Tibial nerve (tissue), 4 donors: ENCODE data around the gene KCTD5. TPM values are rescaled to one million over a fixed set of nuclear protein-coding genes. Genes with fewer than 3 reads are reported as not detected.
A peak's percentile ranks its signal among the peaks of the same experiment; 100 is the strongest.
"Not testable (repeated sequence)": the region's sequence is repeated elsewhere in the genome, so short reads cannot be mapped to it uniquely, and the experiment has no call there.

ENCODE experiments used
- DNase-seq, 2 donors: peaks; one replicate each; pipeline ENCODE4 v3.0.0-alpha.2; 2019; ENCODE audit warnings: low spot score in 2 of 2
- H3K27ac ChIP-seq, 4 donors: fragments of 200-600 bp; sonication (generic) in 3 of 4; one replicate each; pipeline ENCODE4 v1.5.1; 2017 to 2019; ENCODE audit warnings: mild to moderate bottlenecking in 1 of 4
- H3K27me3 ChIP-seq, 2 donors: fragments of 200-600 bp; sonication (generic) in 1 of 2; one replicate each; pipeline versions ENCODE4 v1.5.1 to v1.6.0; 2017 to 2019
- H3K36me3 ChIP-seq, 3 donors: fragments of 200-600 bp; sonication (generic); one replicate each; pipeline ENCODE4 v1.5.1; 2018 to 2019
- H3K4me1 ChIP-seq, 4 donors: fragments of 200-600 bp; sonication (generic) in 3 of 4; one replicate each; pipeline ENCODE4 v1.5.1; 2017 to 2019
- H3K4me3 ChIP-seq, 4 donors: fragments of 200-600 bp; sonication (generic) in 3 of 4; one replicate each; pipeline ENCODE4 v1.5.1; 2017 to 2019; ENCODE audit warnings: mild to moderate bottlenecking in 1 of 4, moderate library complexity in 1 of 4
- H3K9me3 ChIP-seq, 4 donors: fragments of 200-600 bp; sonication (generic) in 3 of 4; one replicate each; pipeline ENCODE4 v1.5.1; 2017 to 2019
- EP300 ChIP-seq, 2 donors: sonication (generic); formaldehyde crosslinking; IDR thresholded peaks; one replicate each; pipeline ENCODE4 v1.6.1; 2017; ENCODE audit warnings: antibody characterized with exemption in 2 of 2, mild to moderate bottlenecking in 1 of 2
- POLR2A ChIP-seq, 2 donors: fragments of 450-650 bp; IDR thresholded peaks; one replicate each; pipeline ENCODE4 v1.6.1; 2017; ENCODE audit warnings: antibody characterized with exemption in 2 of 2, mild to moderate bottlenecking in 2 of 2, moderate library complexity in 2 of 2
- WGBS, 2 donors: methylation state at CpG; one replicate each; pipeline ENCODE4 v1.1.5; 2018; 5-methylcytosine and 5-hydroxymethylcytosine counted together
- total RNA-seq, 4 donors: library from RNA; depleted of rRNA; stranded (reverse); fragments of >200 nt; gene quantifications; one replicate each; pipeline ENCODE4 v1.1.0, GENCODE V29; 2016
- TF ChIP-seq, protein P1 (sequence below), 5 experiments: fragments of 200-600 bp in 3 of 5; fragments of 450-650 bp in 2 of 5; sonication (generic) in 3 of 5; IDR thresholded peaks; one replicate each; pipeline ENCODE4 v1.5.1; 2016 to 2019; ENCODE audit warnings: antibody characterized with exemption in 5 of 5, mild to moderate bottlenecking in 3 of 5, moderate library complexity in 2 of 5

KCTD5 gene
- total RNA-seq, 4 donors from 2014 or later: 17.8 to 24.3 (median 21.2) TPM

DNA sequence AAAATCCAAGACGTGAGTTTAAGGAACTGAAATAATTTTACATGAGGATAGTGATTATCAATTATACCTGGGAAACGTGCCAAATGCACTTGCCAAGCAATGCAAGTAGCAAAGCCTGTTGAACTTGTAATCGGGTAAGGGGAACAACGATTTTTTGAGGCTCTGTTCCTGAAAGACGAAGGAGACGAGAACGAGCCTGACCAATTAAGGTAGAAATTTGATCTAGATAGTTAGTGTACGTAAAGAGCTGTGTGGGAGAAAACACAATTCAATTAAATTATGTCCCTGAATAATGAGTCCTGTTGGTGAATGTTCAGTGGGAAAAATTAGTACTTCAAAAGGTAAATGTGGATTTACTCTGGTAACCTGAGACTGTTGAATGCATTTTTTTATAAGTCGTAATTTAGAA is 17.7 kb upstream of the KCTD5 start:
- TF ChIP-seq POLR2A (IDR thresholded peaks at IDR 0.05): no peak
- TF ChIP-seq, protein P1, sequence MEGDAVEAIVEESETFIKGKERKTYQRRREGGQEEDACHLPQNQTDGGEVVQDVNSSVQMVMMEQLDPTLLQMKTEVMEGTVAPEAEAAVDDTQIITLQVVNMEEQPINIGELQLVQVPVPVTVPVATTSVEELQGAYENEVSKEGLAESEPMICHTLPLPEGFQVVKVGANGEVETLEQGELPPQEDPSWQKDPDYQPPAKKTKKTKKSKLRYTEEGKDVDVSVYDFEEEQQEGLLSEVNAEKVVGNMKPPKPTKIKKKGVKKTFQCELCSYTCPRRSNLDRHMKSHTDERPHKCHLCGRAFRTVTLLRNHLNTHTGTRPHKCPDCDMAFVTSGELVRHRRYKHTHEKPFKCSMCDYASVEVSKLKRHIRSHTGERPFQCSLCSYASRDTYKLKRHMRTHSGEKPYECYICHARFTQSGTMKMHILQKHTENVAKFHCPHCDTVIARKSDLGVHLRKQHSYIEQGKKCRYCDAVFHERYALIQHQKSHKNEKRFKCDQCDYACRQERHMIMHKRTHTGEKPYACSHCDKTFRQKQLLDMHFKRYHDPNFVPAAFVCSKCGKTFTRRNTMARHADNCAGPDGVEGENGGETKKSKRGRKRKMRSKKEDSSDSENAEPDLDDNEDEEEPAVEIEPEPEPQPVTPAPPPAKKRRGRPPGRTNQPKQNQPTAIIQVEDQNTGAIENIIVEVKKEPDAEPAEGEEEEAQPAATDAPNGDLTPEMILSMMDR (IDR thresholded peaks at IDR 0.05): no peak
- no peak for TF ChIP-seq EP300 (IDR thresholded peaks at IDR 0.05)
- WGBS, 2 donors: 64% methylated on average over 9 of the region's 9 CpGs
- Histone ChIP-seq H3K4me3 (no peak overlapping the region), H3K27me3 (no peaks in the 10 kb centered on the region), H3K27ac (no peak overlapping the region), H3K4me1 (peaks cover 0 to 4% (median 0%) of the 10 kb centered on the region in 4 donors), H3K9me3 (no peaks in the 10 kb centered on the region), H3K36me3 (peaks cover 0 to 16% (median 0%) of the 10 kb centered on the region in 3 donors)
- no peak for DNase-seq

DNA sequence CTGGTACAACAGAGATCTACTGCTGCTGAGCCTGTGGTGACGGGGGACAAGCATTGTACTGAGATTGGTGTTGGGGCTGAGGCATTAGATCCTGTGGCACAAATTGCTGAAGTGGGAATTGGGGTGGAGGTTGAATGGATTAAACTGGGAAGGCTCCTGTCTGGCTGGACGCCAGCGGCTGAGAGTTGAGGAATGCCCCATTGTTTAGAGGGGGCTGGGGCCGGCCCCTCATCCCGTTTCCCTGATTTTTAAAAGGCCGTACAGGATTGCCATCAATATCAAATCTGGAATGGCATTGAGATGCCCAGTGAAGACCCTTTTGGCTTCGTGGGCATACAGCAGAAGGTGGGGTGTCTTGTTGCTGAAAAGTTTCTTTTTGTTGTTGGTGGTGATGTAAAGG is 15.7 kb upstream of the KCTD5 start:
- WGBS, 2 donors: 69% methylated on average over 7 of the region's 7 CpGs
- H3K9me3 ChIP-seq, H3K27ac ChIP-seq, H3K27me3 ChIP-seq, DNase-seq, H3K4me3 ChIP-seq: not testable (repeated sequence)
- H3K4me1 ChIP-seq: peaks cover 0 to 16% (median 4%) of the 10 kb centered on the region in 4 donors
- H3K36me3 ChIP-seq: peaks cover 0 to 16% (median 0%) of the 10 kb centered on the region in 3 donors

DNA sequence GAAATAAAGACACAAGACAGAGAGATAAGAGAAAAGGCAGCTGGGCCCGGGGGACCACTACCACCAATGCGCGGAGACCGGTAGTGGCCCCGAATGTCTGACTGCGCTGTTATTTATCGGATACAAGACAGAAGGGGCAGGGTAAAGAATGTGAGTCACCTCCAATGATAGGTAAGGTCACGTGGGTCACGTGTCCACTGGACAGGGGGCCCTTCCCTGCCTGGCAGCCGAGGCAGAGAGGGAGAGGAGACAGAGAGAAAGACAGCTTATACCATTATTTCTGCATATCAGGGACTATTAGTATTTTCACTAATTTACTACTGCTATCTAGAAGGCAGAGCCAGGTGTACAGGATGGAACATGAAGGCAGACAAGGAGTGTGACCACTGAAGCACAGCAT is 12.7 kb upstream of the KCTD5 start:
- H3K9me3 ChIP-seq, H3K4me3 ChIP-seq, DNase-seq, H3K27me3 ChIP-seq: not testable (repeated sequence)
- H3K4me1 ChIP-seq: peaks cover 0 to 34% (median 10%) of the 10 kb centered on the region in 4 donors
- peaks cover 0 to 16% (median 0%) of the 10 kb centered on the region in 3 donors for H3K36me3 ChIP-seq
- WGBS, 2 donors: 80 to 86% methylated on average over 10 of the region's 10 CpGs
- H3K27ac ChIP-seq: peak overlapping the region in 2 of 4 donors; percentile 15 to 40

DNA sequence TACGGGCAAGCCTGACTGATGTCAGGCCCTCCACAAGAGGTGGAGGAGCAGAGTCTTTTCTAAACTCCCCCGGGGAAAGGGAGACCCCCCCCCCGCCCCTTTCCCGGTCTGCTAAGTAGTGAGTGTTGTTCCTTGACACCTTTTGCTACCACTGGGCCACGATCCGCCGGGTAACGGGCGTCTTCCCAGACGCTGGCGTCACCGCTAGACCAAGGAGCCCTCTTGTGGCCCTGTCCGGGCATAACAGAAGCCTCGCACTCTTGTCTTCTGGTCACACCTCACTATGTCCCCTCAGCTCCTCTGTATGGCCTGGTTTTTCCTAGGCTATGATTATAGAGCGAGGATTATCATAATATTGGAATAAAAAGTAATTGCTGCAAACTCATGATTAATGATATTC is 12.3 kb upstream of the KCTD5 start:
- peaks cover 0 to 16% (median 0%) of the 10 kb centered on the region in 3 donors for H3K36me3 ChIP-seq
- not testable (repeated sequence) for H3K4me3 ChIP-seq, H3K9me3 ChIP-seq, H3K27me3 ChIP-seq
- peak overlapping the region in 2 of 4 donors; percentile 15 to 40 for H3K27ac ChIP-seq
- peak; percentile 40 to 76 for DNase-seq
- TF ChIP-seq, protein P1 (IDR thresholded peaks at IDR 0.05): peak; percentile 44 to 64 (median 60)
- WGBS, 2 donors: 9 to 11% methylated on average over 15 of the region's 15 CpGs
- peaks cover 0 to 34% (median 10%) of the 10 kb centered on the region in 4 donors for H3K4me1 ChIP-seq

DNA sequence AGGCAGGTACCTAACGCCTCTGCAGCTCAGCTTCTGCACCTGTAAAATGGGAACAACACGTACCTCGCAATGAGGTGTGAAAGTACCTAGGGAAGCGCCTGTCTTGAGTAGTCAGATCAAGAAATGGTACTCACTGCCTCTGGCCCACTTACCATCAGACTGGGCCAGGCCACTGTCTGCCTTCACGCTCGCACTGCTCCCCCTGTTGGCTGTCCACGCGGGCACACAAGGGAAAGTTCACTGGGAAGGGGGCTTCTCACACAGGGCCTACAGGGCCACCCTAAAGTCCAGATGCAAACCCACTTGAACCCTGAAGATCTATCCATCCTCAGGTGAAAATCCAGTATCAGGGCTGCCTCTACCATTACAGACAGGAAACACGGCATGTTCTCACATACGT is 11.1 kb upstream of the KCTD5 start:
- 70 to 88% methylated on average over 6 to 10 of the region's 10 CpGs for WGBS, 2 donors
- DNase-seq, H3K9me3 ChIP-seq, H3K27me3 ChIP-seq, H3K27ac ChIP-seq, H3K4me3 ChIP-seq: not testable (repeated sequence)
- TF ChIP-seq, protein P1 (IDR thresholded peaks at IDR 0.05): peak in 1 of 5 experiments; percentile 3
- H3K36me3 ChIP-seq: peaks cover 0 to 16% (median 0%) of the 10 kb centered on the region in 3 donors
- peaks cover 0 to 34% (median 10%) of the 10 kb centered on the region in 4 donors for H3K4me1 ChIP-seq

DNA sequence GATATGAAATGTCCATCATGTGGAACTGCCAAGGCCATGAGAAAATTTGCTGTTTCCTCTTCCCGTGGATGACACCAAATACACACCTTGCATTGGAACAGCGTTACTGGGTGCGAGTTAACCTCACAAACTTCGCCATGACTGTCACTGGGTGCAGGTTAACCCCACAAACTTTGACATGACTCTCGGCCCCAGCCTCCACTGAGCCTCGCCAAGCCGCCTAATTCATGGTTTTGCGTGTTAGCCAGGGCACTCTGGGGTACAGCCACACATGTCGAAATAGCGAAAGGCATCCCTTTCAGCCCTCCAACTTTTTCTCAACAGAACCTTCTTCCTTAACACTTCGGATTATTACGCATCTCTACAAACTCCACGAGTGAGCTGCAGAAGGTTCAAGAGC is 10.6 kb upstream of the KCTD5 start:
- H3K27me3 ChIP-seq: no peaks in the 10 kb centered on the region
- peaks cover 0 to 16% (median 0%) of the 10 kb centered on the region in 3 donors for H3K36me3 ChIP-seq
- no peak for TF ChIP-seq POLR2A (IDR thresholded peaks at IDR 0.05)
- TF ChIP-seq EP300 (IDR thresholded peaks at IDR 0.05): no peak
- TF ChIP-seq, protein P1 (IDR thresholded peaks at IDR 0.05): no peak
- no peaks in the 10 kb centered on the region for H3K9me3 ChIP-seq
- DNase-seq: no peak
- WGBS, 2 donors: 88 to 93% methylated on average over 13 of the region's 13 CpGs
- no peak overlapping the region for H3K27ac ChIP-seq
- H3K4me1 ChIP-seq: peaks cover 0 to 34% (median 10%) of the 10 kb centered on the region in 4 donors
- H3K4me3 ChIP-seq: no peak overlapping the region
